SK-N-SH treated with all-trans-retinoic acid at 6 μM for 48 hours (cell line): Measurements from ENCODE around the gene RECK.

Experiments
- ATAC-seq: fragments of 200-7000 bp; cut with Tn5 transposase; 3 replicates; pipeline ENCODE4 v1.9.1; 2020; ENCODE audit warnings: mild to moderate bottlenecking, moderate library complexity
- ARNTL ChIP-seq: fragments of 450-650 bp; formaldehyde crosslinking; IDR thresholded peaks from 2 replicates; pipeline ENCODE4 v1.5.0; 2020; ENCODE audit warnings: low read depth, mild to moderate bottlenecking, moderate library complexity, borderline replicate concordance
- CSDC2 ChIP-seq: fragments of 250-450 bp; sonication (Bioruptor Pico); IDR thresholded peaks from 2 replicates; pipeline ENCODE4 v1.5.0; 2020; ENCODE audit warnings: mild to moderate bottlenecking, moderate library complexity
- ESRRG ChIP-seq: fragments of 250-450 bp; sonication (Bioruptor Pico); IDR thresholded peaks from 2 replicates; pipeline ENCODE4 v1.6.1; 2021; ENCODE audit warnings: mild to moderate bottlenecking
- GLIS3 ChIP-seq: fragments of 250-450 bp; sonication (Bioruptor Pico); IDR thresholded peaks from 2 replicates; pipeline ENCODE4 v1.5.0; 2020; ENCODE audit warnings: mild to moderate bottlenecking, moderate library complexity
- ISL1 ChIP-seq: fragments of 250-450 bp; sonication (Bioruptor Pico); IDR thresholded peaks from 2 replicates; pipeline ENCODE4 v2.1.2; 2022; ENCODE audit warnings: mild to moderate bottlenecking, moderate library complexity
- OSR1 ChIP-seq: fragments of 250-450 bp; sonication (Bioruptor Pico); IDR thresholded peaks from 2 replicates; pipeline ENCODE4 v1.8.0; 2022; ENCODE audit warnings: moderate library complexity, mild to moderate bottlenecking, inconsistent platforms
- PPARA ChIP-seq: fragments of 250-450 bp; sonication (Bioruptor Pico); IDR thresholded peaks from 2 replicates; pipeline ENCODE4 v1.5.0; 2020; ENCODE audit warnings: mild to moderate bottlenecking, borderline replicate concordance
- RARB ChIP-seq: fragments of 250-450 bp; sonication (Bioruptor Pico); IDR thresholded peaks from 2 replicates; pipeline ENCODE4 v1.8.0; 2021; ENCODE audit warnings: mild to moderate bottlenecking, moderate library complexity
- SNAI2 ChIP-seq: fragments of 250-450 bp; sonication (Bioruptor Pico); IDR thresholded peaks from 2 replicates; pipeline ENCODE4 v1.5.0; 2020; ENCODE audit warnings: mild to moderate bottlenecking, moderate library complexity
- TCF4 ChIP-seq: fragments of 250-450 bp; sonication (Bioruptor Pico); IDR thresholded peaks from 2 replicates; pipeline ENCODE4 v1.8.0; 2021; ENCODE audit warnings: mild to moderate bottlenecking, moderate library complexity, borderline replicate concordance
- TOX ChIP-seq: fragments of 250-450 bp; sonication (Bioruptor Pico); IDR thresholded peaks from 2 replicates; pipeline ENCODE4 v1.8.0; 2021; ENCODE audit warnings: mild to moderate bottlenecking, moderate library complexity, borderline replicate concordance
- ZFP3 ChIP-seq: fragments of 250-450 bp; sonication (Bioruptor Pico); IDR thresholded peaks from 2 replicates; pipeline ENCODE4 v1.5.0; 2020; ENCODE audit warnings: mild to moderate bottlenecking, moderate library complexity
- ZFP30 ChIP-seq: fragments of 450-650 bp; formaldehyde crosslinking; IDR thresholded peaks from 2 replicates; pipeline ENCODE4 v1.5.0; 2022; ENCODE audit warnings: mild to moderate bottlenecking, moderate library complexity
- ZNF565 ChIP-seq: fragments of 450-650 bp; formaldehyde crosslinking; conservative IDR thresholded peaks from 2 replicates; pipeline ENCODE4 v1.5.0; 2020; ENCODE audit warnings: low read depth, mild to moderate bottlenecking, moderate library complexity
- TF ChIP-seq, protein P1 (sequence below): fragments of 250-450 bp; sonication (Bioruptor Pico); IDR thresholded peaks from 2 replicates; pipeline ENCODE4 v1.5.0; 2020; ENCODE audit warnings: mild to moderate bottlenecking, moderate library complexity
- TF ChIP-seq, protein P2 (sequence below): fragments of 250-450 bp; sonication (Bioruptor Pico); IDR thresholded peaks from 2 replicates; pipeline ENCODE4 v1.5.1; 2021; ENCODE audit warnings: mild to moderate bottlenecking, moderate library complexity
- TF ChIP-seq, protein P3 (sequence below): fragments of 250-450 bp; sonication (Bioruptor Pico); IDR thresholded peaks from 2 replicates; pipeline ENCODE4 v1.8.0; 2021; ENCODE audit warnings: low read depth, mild to moderate bottlenecking, moderate library complexity, borderline replicate concordance
- TF ChIP-seq, protein P4 (sequence below): fragments of 250-450 bp; sonication (Bioruptor Pico); IDR thresholded peaks from 2 replicates; pipeline ENCODE4 v1.8.0; 2020; ENCODE audit warnings: mild to moderate bottlenecking, moderate library complexity, borderline replicate concordance

Gene RECK

DNA sequence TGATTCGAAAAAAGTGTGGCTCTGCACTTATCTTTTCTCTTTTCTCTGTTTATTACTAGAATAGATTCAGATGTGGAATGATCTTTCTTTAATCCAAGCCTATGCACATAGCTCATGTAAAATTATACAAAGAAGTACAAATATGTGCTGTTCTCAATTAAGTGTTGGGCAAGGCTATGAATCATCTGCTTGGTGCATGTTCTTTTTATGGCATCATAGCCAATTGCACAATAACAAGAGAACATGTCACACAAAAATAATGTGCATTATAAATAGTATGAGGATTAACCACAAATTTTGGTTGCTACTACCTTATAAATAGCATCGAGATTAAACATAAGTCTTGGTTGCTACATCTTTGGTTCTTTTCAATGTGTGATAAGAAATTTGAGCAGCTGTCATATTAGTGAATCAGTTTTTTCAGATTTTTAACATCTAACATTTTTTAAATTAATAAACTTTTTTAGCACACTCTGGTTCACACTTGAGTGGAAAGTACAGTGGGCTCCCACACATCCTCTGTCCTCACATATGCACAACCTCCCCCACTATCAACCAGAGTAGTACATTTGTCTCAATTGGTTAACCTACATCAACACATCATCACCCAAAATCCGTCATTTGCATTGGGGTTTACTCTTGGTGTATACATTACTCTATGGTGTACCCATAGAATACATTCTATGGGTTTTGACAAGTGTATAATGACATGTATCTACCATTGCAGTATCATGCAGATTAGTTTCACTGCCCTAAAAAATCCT lies 6.8 kb upstream of the RECK start (continued):
- TF ChIP-seq, protein P1, sequence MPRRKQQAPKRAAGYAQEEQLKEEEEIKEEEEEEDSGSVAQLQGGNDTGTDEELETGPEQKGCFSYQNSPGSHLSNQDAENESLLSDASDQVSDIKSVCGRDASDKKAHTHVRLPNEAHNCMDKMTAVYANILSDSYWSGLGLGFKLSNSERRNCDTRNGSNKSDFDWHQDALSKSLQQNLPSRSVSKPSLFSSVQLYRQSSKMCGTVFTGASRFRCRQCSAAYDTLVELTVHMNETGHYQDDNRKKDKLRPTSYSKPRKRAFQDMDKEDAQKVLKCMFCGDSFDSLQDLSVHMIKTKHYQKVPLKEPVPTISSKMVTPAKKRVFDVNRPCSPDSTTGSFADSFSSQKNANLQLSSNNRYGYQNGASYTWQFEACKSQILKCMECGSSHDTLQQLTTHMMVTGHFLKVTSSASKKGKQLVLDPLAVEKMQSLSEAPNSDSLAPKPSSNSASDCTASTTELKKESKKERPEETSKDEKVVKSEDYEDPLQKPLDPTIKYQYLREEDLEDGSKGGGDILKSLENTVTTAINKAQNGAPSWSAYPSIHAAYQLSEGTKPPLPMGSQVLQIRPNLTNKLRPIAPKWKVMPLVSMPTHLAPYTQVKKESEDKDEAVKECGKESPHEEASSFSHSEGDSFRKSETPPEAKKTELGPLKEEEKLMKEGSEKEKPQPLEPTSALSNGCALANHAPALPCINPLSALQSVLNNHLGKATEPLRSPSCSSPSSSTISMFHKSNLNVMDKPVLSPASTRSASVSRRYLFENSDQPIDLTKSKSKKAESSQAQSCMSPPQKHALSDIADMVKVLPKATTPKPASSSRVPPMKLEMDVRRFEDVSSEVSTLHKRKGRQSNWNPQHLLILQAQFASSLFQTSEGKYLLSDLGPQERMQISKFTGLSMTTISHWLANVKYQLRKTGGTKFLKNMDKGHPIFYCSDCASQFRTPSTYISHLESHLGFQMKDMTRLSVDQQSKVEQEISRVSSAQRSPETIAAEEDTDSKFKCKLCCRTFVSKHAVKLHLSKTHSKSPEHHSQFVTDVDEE (CRISPR knock-in tag) = no peak
- TF ChIP-seq, protein P2, sequence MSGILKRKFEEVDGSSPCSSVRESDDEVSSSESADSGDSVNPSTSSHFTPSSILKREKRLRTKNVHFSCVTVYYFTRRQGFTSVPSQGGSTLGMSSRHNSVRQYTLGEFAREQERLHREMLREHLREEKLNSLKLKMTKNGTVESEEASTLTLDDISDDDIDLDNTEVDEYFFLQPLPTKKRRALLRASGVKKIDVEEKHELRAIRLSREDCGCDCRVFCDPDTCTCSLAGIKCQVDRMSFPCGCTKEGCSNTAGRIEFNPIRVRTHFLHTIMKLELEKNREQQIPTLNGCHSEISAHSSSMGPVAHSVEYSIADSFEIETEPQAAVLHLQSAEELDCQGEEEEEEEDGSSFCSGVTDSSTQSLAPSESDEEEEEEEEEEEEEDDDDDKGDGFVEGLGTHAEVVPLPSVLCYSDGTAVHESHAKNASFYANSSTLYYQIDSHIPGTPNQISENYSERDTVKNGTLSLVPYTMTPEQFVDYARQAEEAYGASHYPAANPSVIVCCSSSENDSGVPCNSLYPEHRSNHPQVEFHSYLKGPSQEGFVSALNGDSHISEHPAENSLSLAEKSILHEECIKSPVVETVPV (CRISPR knock-in tag) = no peak
- no peak for TF ChIP-seq TCF4 (CRISPR knock-in tag)
- TF ChIP-seq ARNTL (CRISPR knock-in tag) = no peak
- TF ChIP-seq ZFP30 (CRISPR knock-in tag) = no peak
- TF ChIP-seq ZNF565 = no peak
- TF ChIP-seq, protein P3, sequence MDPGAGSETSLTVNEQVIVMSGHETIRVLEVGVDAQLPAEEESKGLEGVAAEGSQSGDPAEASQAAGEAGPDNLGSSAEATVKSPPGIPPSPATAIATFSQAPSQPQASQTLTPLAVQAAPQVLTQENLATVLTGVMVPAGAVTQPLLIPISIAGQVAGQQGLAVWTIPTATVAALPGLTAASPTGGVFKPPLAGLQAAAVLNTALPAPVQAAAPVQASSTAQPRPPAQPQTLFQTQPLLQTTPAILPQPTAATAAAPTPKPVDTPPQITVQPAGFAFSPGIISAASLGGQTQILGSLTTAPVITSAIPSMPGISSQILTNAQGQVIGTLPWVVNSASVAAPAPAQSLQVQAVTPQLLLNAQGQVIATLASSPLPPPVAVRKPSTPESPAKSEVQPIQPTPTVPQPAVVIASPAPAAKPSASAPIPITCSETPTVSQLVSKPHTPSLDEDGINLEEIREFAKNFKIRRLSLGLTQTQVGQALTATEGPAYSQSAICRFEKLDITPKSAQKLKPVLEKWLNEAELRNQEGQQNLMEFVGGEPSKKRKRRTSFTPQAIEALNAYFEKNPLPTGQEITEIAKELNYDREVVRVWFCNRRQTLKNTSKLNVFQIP (CRISPR knock-in tag) = peak; percentile 94
- TF ChIP-seq PPARA (CRISPR knock-in tag) = no peak
- TF ChIP-seq TOX = no peak
- TF ChIP-seq OSR1 (CRISPR knock-in tag) = no peak
- TF ChIP-seq ESRRG (CRISPR knock-in tag) = no peak

DNA sequence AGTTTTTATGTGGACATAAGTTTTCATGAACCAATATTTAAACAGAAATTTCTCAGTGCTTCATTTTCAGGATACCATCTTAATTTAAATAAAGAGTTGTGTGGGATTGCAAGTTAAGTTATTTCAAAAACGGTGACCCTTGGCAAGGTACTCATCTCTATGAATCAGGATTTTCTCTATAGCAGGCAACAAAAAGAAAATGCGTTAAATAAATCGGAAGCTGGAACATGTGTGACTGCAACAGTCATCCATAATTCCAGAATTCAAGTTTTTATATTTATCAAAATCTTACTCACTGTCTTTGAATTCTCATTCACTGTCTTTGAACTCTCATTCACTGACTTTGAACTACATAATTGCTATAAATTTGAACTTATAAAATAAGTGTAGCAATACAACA lies 5.8 kb upstream of the RECK start:
- ATAC-seq = no peak
- no peak for TF ChIP-seq TCF4 (CRISPR knock-in tag)
- no peak for TF ChIP-seq SNAI2 (CRISPR knock-in tag)
- no peak for TF ChIP-seq PPARA (CRISPR knock-in tag)
- TF ChIP-seq, protein P2 (CRISPR knock-in tag) = no peak
- TF ChIP-seq CSDC2 (CRISPR knock-in tag) = no peak
- TF ChIP-seq, protein P3 (CRISPR knock-in tag) = no peak
- no peak for TF ChIP-seq TOX
- no peak for TF ChIP-seq RARB (CRISPR knock-in tag)
- TF ChIP-seq, protein P4, sequence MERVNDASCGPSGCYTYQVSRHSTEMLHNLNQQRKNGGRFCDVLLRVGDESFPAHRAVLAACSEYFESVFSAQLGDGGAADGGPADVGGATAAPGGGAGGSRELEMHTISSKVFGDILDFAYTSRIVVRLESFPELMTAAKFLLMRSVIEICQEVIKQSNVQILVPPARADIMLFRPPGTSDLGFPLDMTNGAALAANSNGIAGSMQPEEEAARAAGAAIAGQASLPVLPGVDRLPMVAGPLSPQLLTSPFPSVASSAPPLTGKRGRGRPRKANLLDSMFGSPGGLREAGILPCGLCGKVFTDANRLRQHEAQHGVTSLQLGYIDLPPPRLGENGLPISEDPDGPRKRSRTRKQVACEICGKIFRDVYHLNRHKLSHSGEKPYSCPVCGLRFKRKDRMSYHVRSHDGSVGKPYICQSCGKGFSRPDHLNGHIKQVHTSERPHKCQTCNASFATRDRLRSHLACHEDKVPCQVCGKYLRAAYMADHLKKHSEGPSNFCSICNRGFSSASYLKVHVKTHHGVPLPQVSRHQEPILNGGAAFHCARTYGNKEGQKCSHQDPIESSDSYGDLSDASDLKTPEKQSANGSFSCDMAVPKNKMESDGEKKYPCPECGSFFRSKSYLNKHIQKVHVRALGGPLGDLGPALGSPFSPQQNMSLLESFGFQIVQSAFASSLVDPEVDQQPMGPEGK = no peak
- TF ChIP-seq ISL1 (CRISPR knock-in tag) = no peak
- TF ChIP-seq ESRRG (CRISPR knock-in tag) = no peak
- TF ChIP-seq ZFP30 (CRISPR knock-in tag) = no peak
- no peak for TF ChIP-seq GLIS3 (CRISPR knock-in tag)
- no peak for TF ChIP-seq ZFP3 (CRISPR knock-in tag)
- TF ChIP-seq ARNTL (CRISPR knock-in tag) = no peak
- TF ChIP-seq, all 23 proteins: peak for 0
